IMR-90 (cell line): ENCODE measurements around the gene FBLN7. TPM values are rescaled to one million over a fixed set of nuclear protein-coding genes. Genes with fewer than 3 reads are reported as not detected.

Experiments used
- ATAC-seq: fragments of 200-7000 bp; cut with Tn5 transposase; 2 replicates; pipeline ENCODE4 v1.9.1; 2020; ENCODE audit warnings: low read depth, mild to moderate bottlenecking, moderate library complexity
- BruUV-seq: library from RNA; stranded (reverse); fragments of 400-500 nt; replicated peaks from 2 replicates; lab custom pipeline; 2021; lab: Mats Ljungman, UMichigan
- CTCF ChIA-PET: fragments of 300-600 bp; formaldehyde crosslinking; extraction: SDS; loops from one replicate; lab custom pipeline; 2021; ENCODE audit warnings: antibody characterized with exemption; lab: Yijun Ruan, JAX
- POLR2A ChIA-PET: fragments of 300-600 bp; sonication (Branson Sonifier 250); formaldehyde crosslinking; loops from one replicate; lab custom pipeline; 2022; ENCODE audit warnings: antibody characterized with exemption; ENCODE audit not compliant: unreplicated experiment; lab: Charles Lee
- DNase-seq: peaks from one replicate; pipeline ENCODE4 v3.0.0; 2013
- H2AFZ ChIP-seq: replicated peaks from 2 replicates; pipeline ENCODE3; 2013; ENCODE audit warnings: low read length, mild to moderate bottlenecking; ENCODE audit not compliant: poor library complexity
- H2AK5ac ChIP-seq: 2 replicates; pipeline ENCODE4 v1.6.1; 2013; ENCODE audit warnings: low read depth, low read length, inconsistent platforms
- H2AK9ac ChIP-seq: replicated peaks from 2 replicates; pipeline ENCODE3; 2013; ENCODE audit warnings: mild to moderate bottlenecking, low read depth, low read length, moderate library complexity; ENCODE audit not compliant: poor library complexity
- H2BK120ac ChIP-seq: 2 replicates; pipeline ENCODE4 v1.6.1; 2013; ENCODE audit warnings: low read depth, low read length, inconsistent platforms
- H2BK15ac ChIP-seq: 3 replicates; pipeline ENCODE4 v1.6.1; 2013; ENCODE audit warnings: low read depth, low read length, inconsistent platforms
- H2BK20ac ChIP-seq: 2 replicates; pipeline ENCODE4 v1.6.1; 2013; ENCODE audit warnings: low read depth, mild to moderate bottlenecking, inconsistent platforms, low read length, moderate library complexity
- H2BK5ac ChIP-seq: 2 replicates; pipeline ENCODE4 v1.6.1; 2013; ENCODE audit warnings: mild to moderate bottlenecking, low read depth, low read length, inconsistent platforms; ENCODE audit not compliant: poor library complexity, severe bottlenecking
- H3K14ac ChIP-seq: replicated peaks from 2 replicates; pipeline ENCODE4 v1.6.1; 2013; ENCODE audit warnings: low read depth, low read length, inconsistent platforms
- H3K18ac ChIP-seq: 2 replicates; pipeline ENCODE4 v1.6.1; 2013; ENCODE audit warnings: low read depth, low read length, control low read depth
- H3K23ac ChIP-seq: 2 replicates; pipeline ENCODE4 v1.6.1; 2013; ENCODE audit warnings: low read depth, low read length, inconsistent platforms
- H3K27ac ChIP-seq: 2 replicates; pipeline ENCODE4 v1.5.1; 2013; ENCODE audit warnings: mild to moderate bottlenecking, control low read depth, low read length; ENCODE audit not compliant: insufficient read depth
- H3K27me3 ChIP-seq: 2 replicates; pipeline ENCODE4 v1.6.1; 2013; ENCODE audit warnings: low read length; ENCODE audit not compliant: control insufficient read depth, insufficient read depth
- H3K36me3 ChIP-seq: 2 replicates; pipeline ENCODE4 v1.6.1; 2013; ENCODE audit warnings: low read length, mixed read lengths; ENCODE audit not compliant: control insufficient read depth, insufficient read depth
- H3K4ac ChIP-seq: 2 replicates; pipeline ENCODE4 v1.6.1; 2013; ENCODE audit warnings: low read depth, low read length, inconsistent platforms
- H3K4me1 ChIP-seq: 2 replicates; pipeline ENCODE4 v1.6.1; 2013; ENCODE audit warnings: low read length, mixed read lengths; ENCODE audit not compliant: control insufficient read depth, insufficient read depth
- H3K4me2 ChIP-seq: 2 replicates; pipeline ENCODE4 v1.6.1; 2013; ENCODE audit warnings: low read depth, mild to moderate bottlenecking, control low read depth, low read length, moderate library complexity
- H3K4me3 ChIP-seq: 2 replicates; pipeline ENCODE4 v1.5.1; 2013; ENCODE audit warnings: low read depth, mild to moderate bottlenecking, control low read depth, low read length, moderate library complexity; ENCODE audit not compliant: insufficient read depth
- H3K56ac ChIP-seq: 2 replicates; pipeline ENCODE4 v1.6.1; 2013; ENCODE audit warnings: low read length, inconsistent platforms; ENCODE audit not compliant: insufficient read depth; ENCODE audit errors: extremely low read depth
- H3K79me1 ChIP-seq, 2 experiments: 2 replicates each; pipeline ENCODE4 v1.6.1; 2013; ENCODE audit warnings: low read length in 2 of 2, inconsistent platforms in 1 of 2, low read depth in 1 of 2
- H3K9ac ChIP-seq: 2 replicates; pipeline ENCODE4 v1.6.1; 2013; ENCODE audit warnings: low read depth, low read length, control low read depth
- H3K9me1 ChIP-seq: 2 replicates; pipeline ENCODE4 v1.6.1; 2013; ENCODE audit warnings: low read length, inconsistent platforms; ENCODE audit not compliant: insufficient read depth
- H3K9me3 ChIP-seq: 2 replicates; pipeline ENCODE4 v1.6.1; 2013; ENCODE audit warnings: low read length; ENCODE audit not compliant: control insufficient read depth, insufficient read depth
- H4K20me1 ChIP-seq: 2 replicates; pipeline ENCODE4 v1.6.1; 2013; ENCODE audit warnings: low read length, inconsistent platforms; ENCODE audit not compliant: insufficient read depth
- H4K5ac ChIP-seq: 2 replicates; pipeline ENCODE4 v1.6.1; 2013; ENCODE audit warnings: mild to moderate bottlenecking, low read depth, low read length, control low read depth
- H4K8ac ChIP-seq, 2 experiments: 2 replicates each; pipeline ENCODE4 v1.6.1; 2013; ENCODE audit warnings: low read depth in 2 of 2, low read length in 2 of 2, control low read depth in 1 of 2, inconsistent platforms in 1 of 2
- H4K91ac ChIP-seq: 2 replicates; pipeline ENCODE4 v1.6.1; 2013; ENCODE audit warnings: low read depth, low read length, inconsistent platforms; ENCODE audit not compliant: insufficient read depth
- BHLHE40 ChIP-seq: fragments of 150-350 bp; IDR thresholded peaks from 2 replicates; pipeline ENCODE4 v1.6.1; 2016; ENCODE audit warnings: mild to moderate bottlenecking, low read depth, low read length
- CEBPB ChIP-seq: IDR thresholded peaks from 2 replicates; pipeline ENCODE4 v1.6.1; 2012; ENCODE audit warnings: low read depth, low read length, improper control_type of control experiment
- CHD1 ChIP-seq: IDR thresholded peaks from 2 replicates; pipeline ENCODE4 v1.6.1; 2012; ENCODE audit warnings: low read depth, low read length, improper control_type of control experiment
- CTCF ChIP-seq: conservative IDR thresholded peaks from 2 replicates; pipeline ENCODE4 v1.5.1; 2012; ENCODE audit warnings: mild to moderate bottlenecking, low read depth, low read length, improper control_type of control experiment
- ELK1 ChIP-seq: fragments of 150-350 bp; IDR thresholded peaks from 2 replicates; pipeline ENCODE4 v1.6.1; 2016; ENCODE audit warnings: low read depth, mild to moderate bottlenecking, low read length, moderate library complexity, borderline replicate concordance
- FOS ChIP-seq: fragments of 150-350 bp; IDR thresholded peaks from 2 replicates; pipeline ENCODE4 v1.6.1; 2016; ENCODE audit warnings: low read depth, low read length
- MXI1 ChIP-seq: IDR thresholded peaks from 2 replicates; pipeline ENCODE4 v1.6.1; 2012; ENCODE audit warnings: low read depth, mild to moderate bottlenecking, low read length, moderate library complexity, borderline replicate concordance
- POLR2A ChIP-seq: IDR thresholded peaks from 2 replicates; pipeline ENCODE4 v1.6.1; 2012; ENCODE audit warnings: mild to moderate bottlenecking, low read depth, low read length
- RCOR1 ChIP-seq: IDR thresholded peaks from 2 replicates; pipeline ENCODE4 v1.6.1; 2012; ENCODE audit warnings: mild to moderate bottlenecking, low read length, improper control_type of control experiment; ENCODE audit not compliant: insufficient replicate concordance
- SMC3 ChIP-seq: fragments of 150-350 bp; IDR thresholded peaks from 2 replicates; pipeline ENCODE4 v1.6.1; 2016; ENCODE audit warnings: low read depth, mild to moderate bottlenecking, antibody characterized with exemption, low read length, moderate library complexity
- WGBS, 2 experiments: methylation state at CpG; one replicate each; pipeline versions ENCODE4 v1.1.5 to v1.1.7; 2013; ENCODE audit warnings: missing lambda C conversion rate in 2 of 2; ENCODE audit not compliant: insufficient read length in 1 of 2; ENCODE audit errors: extremely low coverage in 2 of 2; 5-methylcytosine and 5-hydroxymethylcytosine counted together
- dilution Hi-C: fragments of 300-500 bp; cut with HindIII; formaldehyde crosslinking; loops from one replicate; pipeline ENCODE4 v1.14.3; 2018; ENCODE audit warnings: low sequenced_read_pairs; ENCODE audit not compliant: unreplicated experiment
- in situ Hi-C: fragments of 300-500 bp; cut with MboI; formaldehyde crosslinking; loops from 3 replicates; pipeline ENCODE4 v1.14.3; 2019; ENCODE audit warnings: low sequenced_read_pairs, inconsistent platforms, mixed read lengths
- intact Hi-C: fragments of 100-400 bp; cut with micrococcal nuclease; formaldehyde crosslinking; loops from 2 replicates; pipeline ENCODE4 v1.10.0; 2022
- polyA plus RNA-seq, 3 experiments: library from polyadenylated mRNA; depleted of rRNA; stranded (reverse); fragments of >200 nt; gene quantifications; 2 replicates each; pipeline ENCODE4 v1.2.3, GENCODE V29; 2012; ENCODE audit warnings: low replicate concordance in 1 of 3
- total RNA-seq: library from RNA; depleted of rRNA; stranded (reverse); fragments of >200 nt; gene quantifications from 2 replicates; pipeline ENCODE4 v1.2.3, GENCODE V29; 2012
- TF ChIP-seq, protein P1 (sequence below): fragments of 150-350 bp; IDR thresholded peaks from 2 replicates; pipeline ENCODE4 v1.6.1; 2017; ENCODE audit warnings: mild to moderate bottlenecking, antibody characterized with exemption, low read length, low read depth

Gene FBLN7
- total and polyA plus RNA-seq, 2 of the 4 experiments (the other 2 are of a cell fraction): 0.18 to 1.2 TPM

DNA sequence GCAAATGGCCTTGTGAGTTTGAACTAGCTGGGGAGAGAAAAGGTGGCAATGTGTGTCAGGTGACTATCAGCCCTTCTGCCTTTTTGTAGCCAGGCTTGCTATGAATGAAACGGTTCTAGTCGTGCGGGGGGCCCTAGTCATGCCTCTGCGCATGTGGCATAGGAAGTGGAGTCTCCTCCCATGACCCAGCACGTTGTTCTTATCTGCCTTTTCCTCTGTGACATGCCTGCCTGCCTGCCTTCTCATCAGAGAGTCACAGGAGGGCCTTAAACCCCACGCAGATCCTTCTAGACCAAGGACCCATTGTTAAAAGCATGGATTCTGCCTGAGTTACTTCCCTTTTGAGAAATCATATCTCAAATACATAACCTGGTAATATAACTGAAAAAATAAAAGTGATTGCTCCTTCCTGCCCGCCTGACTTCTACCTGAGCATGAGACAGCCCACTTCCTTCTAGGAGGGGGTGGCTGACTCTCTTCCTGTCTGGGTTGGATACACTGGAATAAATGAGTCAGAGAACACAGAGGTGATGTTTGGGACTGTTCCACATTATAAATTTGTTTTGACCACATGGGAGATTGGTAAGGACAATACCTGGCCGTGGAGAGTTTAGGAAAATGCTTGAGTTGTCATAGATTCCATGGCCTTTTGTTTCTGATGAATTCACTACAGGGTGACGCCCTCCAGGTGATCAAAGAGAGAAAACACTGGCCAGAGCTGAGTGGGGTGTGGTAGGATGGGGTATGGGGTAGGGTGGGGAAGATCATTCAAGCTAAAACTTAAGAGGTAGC lies 49.8 kb downstream of the FBLN7 start:
- Histone ChIP-seq H2AK5ac (no peak overlapping the region), H3K56ac (no peak overlapping the region), H3K4me1 (no peaks in the 10 kb centered on the region), H3K14ac (no peak overlapping the region), H2AK9ac (no peak overlapping the region), H2AFZ (no peak overlapping the region), H3K23ac (no peak overlapping the region), H3K36me3 (no peaks in the 10 kb centered on the region), H3K9me1 (0 out of 2 replicates have a peak, but pooled peaks cover 3% of the 10 kb centered on the region), H4K91ac (no peak overlapping the region), H3K79me1 (no peaks in the 10 kb centered on the region), H4K8ac (no peak overlapping the region), H3K27ac (no peak overlapping the region), H3K9me3 (no peaks in the 10 kb centered on the region), H2BK15ac (no peak overlapping the region), H3K9ac (no peak overlapping the region), H3K4me3 (no peak overlapping the region), H3K18ac (no peak overlapping the region), H4K5ac (no peak overlapping the region), H2BK120ac (no peak overlapping the region), H2BK5ac (no peak overlapping the region), H3K4me2 (no peak overlapping the region), H4K20me1 (no peaks in the 10 kb centered on the region), H3K4ac (no peak overlapping the region), H2BK20ac (no peak overlapping the region), H3K27me3 (peaks cover 2% of the 10 kb centered on the region)
- DNase-seq (no peak), ATAC-seq (no peak)
- ChIA-PET CTCF (no interaction called here), POLR2A (no interaction called here)
- BruUV-seq: no TSS peak
- dilution Hi-C loops (no loop called here), intact Hi-C loops (no loop called here), in situ Hi-C loops (no loop called here)
- WGBS, 2 experiments: 0% methylated on average over 1 of the region's 9 CpGs; no CpG with 5 or more reads in 1 of the 2 experiments
- no peak for TF ChIP-seq ELK1
- TF ChIP-seq MXI1: no peak
- TF ChIP-seq, protein P1, sequence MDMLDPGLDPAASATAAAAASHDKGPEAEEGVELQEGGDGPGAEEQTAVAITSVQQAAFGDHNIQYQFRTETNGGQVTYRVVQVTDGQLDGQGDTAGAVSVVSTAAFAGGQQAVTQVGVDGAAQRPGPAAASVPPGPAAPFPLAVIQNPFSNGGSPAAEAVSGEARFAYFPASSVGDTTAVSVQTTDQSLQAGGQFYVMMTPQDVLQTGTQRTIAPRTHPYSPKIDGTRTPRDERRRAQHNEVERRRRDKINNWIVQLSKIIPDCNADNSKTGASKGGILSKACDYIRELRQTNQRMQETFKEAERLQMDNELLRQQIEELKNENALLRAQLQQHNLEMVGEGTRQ: no peak
- no peak for TF ChIP-seq CTCF
- TF ChIP-seq SMC3: no peak
- no peak for TF ChIP-seq CHD1
- no peak for TF ChIP-seq CEBPB
- TF ChIP-seq RCOR1: no peak
- TF ChIP-seq FOS: no peak
- no peak for TF ChIP-seq BHLHE40
- TF ChIP-seq POLR2A: no peak
